NCI-H2227 (cell line): ENCODE measurements around the gene GTF2A1L.
"Not testable (repeated sequence)": the region's sequence is repeated elsewhere in the genome, so short reads cannot be mapped to it uniquely, and the experiment has no call there.

Experiments
- DNase-seq: peaks from one replicate; lab custom pipeline; 2025; ENCODE audit not compliant: unreplicated experiment; lab: John Stamatoyannopoulos, UW

The GTF2A1L gene

GRCh38 chr2:48696881-48697280 lies 79.2 kb downstream of the GTF2A1L start:
- no peak for DNase-seq

GRCh38 chr2:48699348-48699930 lies 81.8 kb downstream of the GTF2A1L start:
- DNase-seq = no peak

GRCh38 chr2:48703621-48704020 lies 86.0 kb downstream of the GTF2A1L start:
- DNase-seq = not testable (repeated sequence)

- DNase-seq = no peak
These were observed 89.8 kb downstream of the GTF2A1L start for GRCh38 chr2:48707466-48707865.

GRCh38 chr2:48709096-48710034 lies 91.7 kb downstream of the GTF2A1L start:
- no peak for DNase-seq

GRCh38 chr2:48711343-48711742 lies 93.7 kb downstream of the GTF2A1L start:
- no peak for DNase-seq

GRCh38 chr2:48712151-48712550 lies 94.5 kb downstream of the GTF2A1L start:
- DNase-seq = no peak

- no peak for DNase-seq
These were observed 96.0 kb downstream of the GTF2A1L start for GRCh38 chr2:48713647-48714046.

- no peak for DNase-seq
These were observed 96.6 kb downstream of the GTF2A1L start for GRCh38 chr2:48714245-48714644.

- DNase-seq = no peak
These were observed 97.6 kb downstream of the GTF2A1L start for GRCh38 chr2:48715042-48715899.

GRCh38 chr2:48715956-48716355 lies 98.3 kb downstream of the GTF2A1L start:
- DNase-seq = no peak

- no peak for DNase-seq
These were observed 100.2 kb downstream of the GTF2A1L start for GRCh38 chr2:48717846-48718245.

- DNase-seq = peak; percentile 21
These were observed 102.0 kb downstream of the GTF2A1L start for GRCh38 chr2:48719480-48720177.

- DNase-seq = no peak
These were observed 103.5 kb downstream of the GTF2A1L start for GRCh38 chr2:48721158-48721557.

GRCh38 chr2:48722391-48722790 lies 104.7 kb downstream of the GTF2A1L start:
- DNase-seq = no peak

GRCh38 chr2:48723129-48723528 lies 105.5 kb downstream of the GTF2A1L start:
- no peak for DNase-seq

GRCh38 chr2:48724278-48724677 lies 106.6 kb downstream of the GTF2A1L start:
- DNase-seq = no peak

GRCh38 chr2:48725696-48726494 lies 108.2 kb downstream of the GTF2A1L start:
- DNase-seq = no peak

- no peak for DNase-seq
These were observed 109.9 kb downstream of the GTF2A1L start for GRCh38 chr2:48727560-48727959.

GRCh38 chr2:48728295-48728694 lies 110.6 kb downstream of the GTF2A1L start:
- DNase-seq = no peak
